ENCODE results near the gene ZBTB7C.

The ZBTB7C gene

GRCh38 chr18:48028696-48029095 is 380.5 kb downstream of the ZBTB7C start:
- H3K4me3 ChIP-seq (ENCODE audit: low read depth, low read length), result no peak overlapping the region
- TF ChIP-seq CTCF (IDR thresholded peaks at IDR 0.05; ENCODE audit: low read depth, low read length), result no peak
- no peak for DNase-seq (ENCODE audit: low read depth, low spot score)
- in situ Hi-C loops (cut with HindIII; ENCODE audit: low sequenced_read_pairs), result no loop called here

- no peak overlapping the region for H3K4me3 ChIP-seq (ENCODE audit: low read depth, low read length)
- no peak for DNase-seq (ENCODE audit: low read depth, low spot score)
- peak; percentile 18 for TF ChIP-seq CTCF (IDR thresholded peaks at IDR 0.05; ENCODE audit: low read depth, low read length)
- in situ Hi-C loops (cut with HindIII; ENCODE audit: low sequenced_read_pairs), result no loop called here
These were observed 381.1 kb downstream of the ZBTB7C start for GRCh38 chr18:48028081-48028480.

- no peak overlapping the region for H3K4me3 ChIP-seq (ENCODE audit: low read depth, low read length)
- in situ Hi-C loops (cut with HindIII; ENCODE audit: low sequenced_read_pairs), result no loop called here
- no peak for TF ChIP-seq CTCF (IDR thresholded peaks at IDR 0.05; ENCODE audit: low read depth, low read length)
- no peak for DNase-seq (ENCODE audit: low read depth, low spot score)
These were observed 381.7 kb downstream of the ZBTB7C start for GRCh38 chr18:48027401-48027963.

- TF ChIP-seq CTCF (IDR thresholded peaks at IDR 0.05; ENCODE audit: low read depth, low read length), result no peak
- DNase-seq (ENCODE audit: low read depth, low spot score), result no peak
- no peak overlapping the region for H3K4me3 ChIP-seq (ENCODE audit: low read depth, low read length)
- in situ Hi-C loops (cut with HindIII; ENCODE audit: low sequenced_read_pairs), result no loop called here
These were observed 383.0 kb downstream of the ZBTB7C start for GRCh38 chr18:48026216-48026615.

- H3K4me3 ChIP-seq (ENCODE audit: low read depth, low read length), result no peak overlapping the region
- no peak for TF ChIP-seq CTCF (IDR thresholded peaks at IDR 0.05; ENCODE audit: low read depth, low read length)
- no peak for DNase-seq (ENCODE audit: low read depth, low spot score)
- in situ Hi-C loops (cut with HindIII; ENCODE audit: low sequenced_read_pairs), result no loop called here
These were observed 384.1 kb downstream of the ZBTB7C start for GRCh38 chr18:48024881-48025660.

- no peak overlapping the region for H3K4me3 ChIP-seq (ENCODE audit: low read depth, low read length)
- no peak for TF ChIP-seq CTCF (IDR thresholded peaks at IDR 0.05; ENCODE audit: low read depth, low read length)
- no peak for DNase-seq (ENCODE audit: low read depth, low spot score)
- in situ Hi-C loops (cut with HindIII; ENCODE audit: low sequenced_read_pairs), result no loop called here
These were observed 385.1 kb downstream of the ZBTB7C start for GRCh38 chr18:48024009-48024512.
